Pons (tissue), 1 donor: ENCODE measurements around the gene CC2D2A.

ENCODE experiments used
- DNase-seq: peaks from one replicate; pipeline ENCODE4 v3.0.0-alpha.2; 2016; ENCODE audit warnings: low spot score

The CC2D2A gene

DNA sequence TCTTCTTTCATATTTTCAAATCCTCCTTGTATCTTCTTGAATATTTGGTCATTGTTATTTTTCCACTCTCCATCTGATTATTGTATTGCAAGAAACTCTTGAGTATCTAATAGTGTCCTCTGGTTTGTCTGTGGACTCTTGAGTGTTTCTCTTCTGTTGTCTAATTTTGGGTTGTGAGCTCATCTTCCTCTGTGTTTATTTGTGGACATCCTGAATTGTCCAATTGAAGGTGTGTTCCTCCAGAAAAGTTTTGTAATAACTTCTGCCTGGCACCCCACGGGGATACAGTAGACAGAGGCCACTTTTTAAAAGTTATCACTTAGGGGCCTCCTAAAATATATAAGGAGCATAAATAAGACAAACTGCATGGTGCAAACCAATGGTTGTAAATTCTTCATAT, 3.1 kb upstream of the CC2D2A start:
- DNase-seq: no peak

GRCh38 chr4:15470128-15470475, 420 bp downstream of the CC2D2A start:
- DNase-seq: peak; percentile 40

GRCh38 chr4:15476396-15476795, 6.7 kb downstream of the CC2D2A start:
- no peak for DNase-seq

DNA sequence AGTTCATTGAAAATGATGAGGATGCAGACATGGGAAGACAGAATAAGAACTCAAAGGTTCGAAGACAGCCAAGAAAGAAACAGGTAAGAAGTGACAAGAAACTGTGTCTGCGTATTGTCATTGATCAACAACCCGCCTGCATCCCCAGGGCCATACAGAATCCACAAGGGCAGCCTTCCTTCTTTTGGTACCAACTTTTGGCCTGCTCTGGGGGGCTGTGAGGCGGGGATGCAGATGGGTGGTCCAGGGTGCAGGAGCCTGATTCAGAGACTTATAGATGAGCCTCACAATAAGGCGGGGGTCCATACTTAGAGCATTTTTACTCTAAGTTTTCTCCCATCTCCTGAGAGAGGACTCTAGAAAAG, 9.0 kb downstream of the CC2D2A start:
- no peak for DNase-seq

DNA sequence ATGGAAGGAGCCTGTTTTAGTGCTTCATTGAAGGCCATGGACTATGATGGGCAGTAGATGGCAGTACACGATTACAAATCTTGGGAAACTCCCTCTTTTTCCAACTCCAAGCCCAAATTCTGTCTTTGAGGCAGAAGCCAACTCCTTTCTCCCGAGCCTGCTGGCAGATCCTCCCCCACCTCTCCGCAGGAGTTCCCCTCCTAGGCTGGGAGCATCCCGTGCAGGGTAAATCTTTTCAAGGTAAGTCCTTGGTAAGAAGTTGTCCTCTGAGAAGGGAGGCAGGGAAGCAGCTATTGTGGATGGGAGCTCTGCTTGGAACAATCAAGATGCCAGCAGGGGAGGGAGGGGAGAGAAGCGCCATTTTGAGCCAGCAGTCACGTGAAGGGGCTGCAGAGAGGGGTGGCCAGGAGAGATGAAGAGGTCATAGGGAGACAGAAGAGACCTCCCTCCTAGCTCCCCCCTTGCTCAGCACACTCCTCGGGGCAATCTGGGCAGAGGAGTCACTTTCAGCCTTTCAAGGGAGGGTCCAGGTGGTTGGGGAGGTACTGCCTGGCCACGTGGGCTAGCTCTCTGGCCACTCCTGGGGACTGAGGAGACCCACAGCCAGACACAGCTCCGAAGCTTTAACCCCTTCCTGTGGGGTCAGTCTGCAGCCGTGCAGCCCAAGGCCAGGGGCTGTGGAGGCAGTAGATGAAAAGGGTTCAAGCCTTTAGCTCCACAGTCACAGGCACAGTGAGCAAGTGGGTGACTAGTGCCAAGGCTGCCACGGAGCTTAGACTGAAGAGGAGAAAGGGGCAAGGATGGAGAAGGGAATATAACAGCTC, 9.6 kb downstream of the CC2D2A start:
- peak; percentile 94 for DNase-seq

DNA sequence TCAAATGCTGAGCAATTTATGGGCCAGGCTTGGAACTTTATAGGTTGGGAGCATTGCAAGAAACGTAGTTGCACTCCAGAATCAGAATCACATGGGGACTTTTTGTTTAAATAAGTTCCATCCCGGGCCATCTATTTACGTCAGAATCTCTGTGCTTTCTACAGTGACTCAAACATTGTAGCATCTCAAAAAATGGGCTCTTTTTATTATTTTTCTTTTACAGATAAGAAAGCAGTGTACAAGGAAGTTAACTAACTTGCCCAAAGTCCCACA, 10.2 kb downstream of the CC2D2A start:
- DNase-seq: no peak

- no peak for DNase-seq
Measured at GRCh38 chr4:15481961-15482745, 12.5 kb downstream of the CC2D2A start.

DNA sequence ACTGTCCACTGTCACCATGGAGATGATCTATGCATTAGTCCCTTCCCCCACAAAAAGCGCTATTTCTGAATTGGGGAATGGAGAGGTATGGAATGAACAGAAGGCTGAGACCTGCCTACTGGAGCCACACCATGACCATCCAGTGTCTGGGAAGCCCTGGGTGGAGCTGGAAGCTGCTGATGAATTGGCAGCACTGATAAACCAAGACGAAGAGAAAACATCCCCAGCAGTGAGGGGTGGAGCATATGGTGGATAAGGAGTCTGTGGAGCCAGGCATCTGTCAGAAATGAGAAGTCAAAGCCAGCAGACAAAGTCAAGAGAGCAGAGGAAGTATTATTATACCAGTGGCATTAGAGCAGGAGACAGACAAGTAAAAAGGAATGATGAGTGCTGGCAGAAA, 13.2 kb downstream of the CC2D2A start:
- no peak for DNase-seq

DNA sequence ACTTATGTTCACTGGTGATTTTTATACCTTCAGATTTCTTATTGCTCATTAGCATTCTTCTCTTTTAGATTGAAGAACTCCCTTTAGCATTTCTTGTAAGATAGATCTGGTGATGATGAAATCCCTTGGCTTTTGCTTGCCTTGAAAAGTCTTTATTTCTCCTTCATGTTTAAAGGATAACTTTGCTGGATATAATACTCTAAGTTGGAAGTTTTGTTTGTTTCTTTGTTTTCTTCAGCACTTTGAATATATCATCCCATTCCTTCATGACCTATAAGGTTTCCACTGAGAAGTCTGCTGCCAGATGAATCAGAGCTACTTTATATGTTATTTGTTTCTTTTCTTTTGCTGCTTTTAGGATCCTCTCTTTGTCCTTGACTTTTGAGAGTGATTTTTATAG, 18.5 kb downstream of the CC2D2A start:
- no peak for DNase-seq

- DNase-seq: no peak
Measured at GRCh38 chr4:15488658-15489470, 19.2 kb downstream of the CC2D2A start.

- no peak for DNase-seq
Measured at GRCh38 chr4:15489551-15489950, 19.9 kb downstream of the CC2D2A start.

DNA sequence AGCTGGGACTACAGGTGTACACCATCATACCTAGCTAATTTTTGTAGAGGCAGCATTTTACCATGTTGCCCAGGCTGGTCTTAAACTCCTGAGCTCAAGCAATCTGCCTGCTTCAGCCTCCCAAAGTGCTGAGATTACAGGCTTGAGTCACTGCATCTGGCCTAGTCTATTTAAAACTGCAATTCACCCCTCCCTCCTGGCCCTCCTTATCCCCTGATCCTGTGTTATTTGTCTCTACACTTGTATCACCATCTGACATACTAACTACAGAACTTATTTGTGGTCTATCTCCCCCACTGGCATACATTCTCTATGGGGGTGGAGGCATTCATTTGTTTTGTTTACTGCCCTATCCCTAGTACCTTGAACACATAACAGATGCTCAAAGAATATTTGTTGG, 23.7 kb downstream of the CC2D2A start:
- DNase-seq: no peak

- no peak for DNase-seq
Measured at GRCh38 chr4:15495621-15496020, 25.9 kb downstream of the CC2D2A start.

DNA sequence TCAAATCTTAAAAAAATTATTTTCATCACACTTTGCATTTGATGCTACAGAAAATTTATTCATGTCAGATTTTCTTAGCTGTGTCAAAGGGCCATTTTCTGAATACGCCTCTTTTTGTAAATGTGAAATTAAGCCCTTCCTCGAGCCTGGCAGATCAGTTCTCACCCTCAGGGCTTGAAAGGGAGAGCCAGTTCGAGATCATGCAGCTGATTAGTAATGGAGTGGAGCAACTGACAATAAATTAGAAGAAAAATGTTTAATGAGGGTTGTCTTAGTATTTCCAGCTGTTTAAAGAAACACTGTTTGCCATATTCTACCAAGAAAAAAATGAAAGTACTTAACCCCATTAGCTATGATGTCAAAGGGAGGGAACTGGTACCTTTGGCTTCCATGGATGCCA, 28.7 kb downstream of the CC2D2A start:
- no peak for DNase-seq

DNA sequence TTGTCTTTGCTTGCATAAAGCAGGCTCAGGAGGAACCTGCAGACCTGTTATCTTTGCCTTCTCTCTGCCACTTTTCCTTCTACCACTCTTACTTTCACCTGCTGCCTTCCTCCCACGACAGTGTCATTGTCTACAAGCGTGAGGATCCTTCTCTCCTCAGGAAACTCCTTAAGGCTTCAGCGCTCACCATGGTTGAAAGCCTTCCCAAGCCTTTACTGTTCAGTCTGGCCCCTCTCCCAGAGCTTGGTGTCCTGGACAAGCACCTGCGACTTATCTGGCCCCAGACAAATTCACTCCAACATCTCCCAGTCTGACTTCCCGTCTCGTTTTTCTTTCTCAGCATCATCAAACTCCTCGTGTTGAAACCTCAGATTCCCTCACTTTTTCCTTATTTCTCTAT, 31.0 kb downstream of the CC2D2A start:
- no peak for DNase-seq

DNA sequence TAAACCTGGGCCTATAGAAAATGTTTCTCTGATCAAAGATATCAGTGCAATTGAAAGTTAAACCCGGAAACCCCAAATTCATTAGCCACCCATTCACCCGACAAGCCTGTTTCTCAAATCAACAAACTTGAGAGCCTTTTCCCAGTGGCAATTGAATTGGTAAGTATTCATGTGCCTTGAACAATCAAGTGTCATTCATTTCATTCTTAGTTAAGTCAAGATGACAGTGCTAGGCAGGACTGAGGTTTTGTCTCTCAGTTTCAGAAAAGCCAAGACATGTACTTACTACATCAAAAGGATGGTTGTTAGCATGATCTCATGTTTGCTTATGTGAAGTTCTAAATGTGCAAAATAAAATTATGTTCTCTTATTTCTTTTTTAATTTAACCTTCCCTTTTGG, 32.3 kb downstream of the CC2D2A start:
- DNase-seq: no peak

GRCh38 chr4:15502384-15502783, 32.7 kb downstream of the CC2D2A start:
- DNase-seq: no peak

GRCh38 chr4:15504041-15504440, 34.4 kb downstream of the CC2D2A start:
- no peak for DNase-seq

DNA sequence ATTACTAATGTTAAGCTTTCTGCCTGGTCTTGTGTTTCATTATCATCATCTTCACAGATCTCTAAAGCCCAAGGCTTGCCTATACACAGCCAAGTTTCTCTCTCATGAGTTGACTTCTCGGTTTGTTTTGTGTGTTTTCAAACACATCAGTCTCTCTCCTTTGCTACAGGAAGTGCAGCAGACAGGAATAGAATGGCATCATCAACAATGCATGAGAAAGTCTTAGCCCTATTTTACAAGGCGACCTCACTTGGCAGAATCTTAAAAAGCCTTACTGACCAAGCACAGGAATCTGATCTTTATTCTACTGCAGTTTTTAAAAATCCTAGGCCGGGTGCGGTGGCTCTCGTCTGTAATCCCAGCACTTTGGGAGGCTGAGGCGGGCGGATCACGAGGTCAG, 36.8 kb downstream of the CC2D2A start:
- DNase-seq: no peak

GRCh38 chr4:15507679-15508078, 38.0 kb downstream of the CC2D2A start:
- DNase-seq: no peak

DNA sequence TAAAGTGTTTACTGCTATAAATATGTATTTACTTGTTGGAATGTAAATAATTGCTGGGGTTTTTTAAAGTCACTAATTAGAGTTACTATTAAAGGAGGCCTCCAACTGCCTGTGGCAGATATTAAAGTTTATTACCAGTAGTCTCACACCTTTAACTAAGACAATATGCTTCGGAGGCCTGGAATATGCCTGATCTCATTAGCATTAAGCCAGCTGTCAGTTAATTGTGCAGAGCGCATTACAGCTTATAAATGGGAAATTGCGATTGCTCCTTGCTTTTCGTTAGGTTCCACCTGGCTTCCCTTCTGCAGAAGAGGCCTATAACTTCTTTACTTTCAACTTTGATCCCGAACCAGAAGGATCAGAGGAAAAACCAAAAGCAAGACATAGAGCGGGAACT, 41.3 kb downstream of the CC2D2A start:
- no peak for DNase-seq

- no peak for DNase-seq
Measured at GRCh38 chr4:15513545-15513944, 43.9 kb downstream of the CC2D2A start.

- DNase-seq: peak; percentile 60
Measured at GRCh38 chr4:15515106-15515505, 45.4 kb downstream of the CC2D2A start.
